ENCODE results near the gene ZC3H18.

- TF ChIP-seq CTCF (IDR thresholded peaks at IDR 0.05) = no peak
- TF ChIP-seq POLR2A (IDR thresholded peaks at IDR 0.05) = no peak
- TF ChIP-seq EP300 (IDR thresholded peaks at IDR 0.05) = no peak
Observed at GRCh38 chr16:88606148-88606757, 36.0 kb downstream of the ZC3H18 start.

Data from ovary (tissue), 3 donors.